Measurements from ENCODE around the gene PRPH2. TPM values are rescaled to one million over a fixed set of nuclear protein-coding genes. Genes with fewer than 3 reads are reported as not detected.
A peak's percentile ranks its signal among the peaks of the same experiment; 100 is the strongest.

The PRPH2 gene
- polyA plus RNA-seq, 1 of the 3 experiments (the other 2 are of a cell fraction) = not detected

DNA sequence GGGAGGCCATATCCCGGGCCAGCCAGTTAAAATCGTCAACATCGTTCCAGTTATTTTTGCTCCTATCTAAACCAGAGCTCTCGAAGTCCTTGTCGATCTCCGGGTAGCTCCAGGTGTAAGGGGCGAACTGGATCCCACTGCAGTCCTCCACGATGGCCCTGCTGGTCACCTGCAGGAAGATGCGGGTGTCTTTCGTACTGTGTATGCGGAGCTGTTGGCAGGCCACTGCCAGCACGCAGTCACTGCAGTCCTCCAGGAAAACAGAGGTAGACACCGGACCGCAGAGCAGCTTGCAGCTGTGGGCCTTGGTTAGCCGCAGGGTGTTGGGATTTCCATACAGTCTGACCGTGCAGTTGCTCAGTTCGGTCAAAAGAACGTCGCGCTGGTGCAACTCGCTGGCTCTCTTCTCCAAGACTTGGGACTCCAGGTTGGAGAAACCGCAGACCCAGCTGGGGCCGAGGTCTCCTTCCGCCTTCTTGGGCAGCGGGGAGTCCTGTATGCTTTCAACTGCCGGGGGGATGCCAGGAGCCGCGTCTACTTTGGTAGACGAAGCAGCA lies 22.8 kb upstream of the PRPH2 start:
- H2AFZ ChIP-seq (ENCODE audit: low read depth) = no peak overlapping the region
- H3K27ac ChIP-seq (ENCODE audit: low read depth in 2 of 2, low read length in 1 of 2) = peak overlapping the region; percentile 67 to 80; a peak in 3 of 4 replicates
- peak; percentile 47 for DNase-seq
- H3K9ac ChIP-seq = peak overlapping the region; percentile 87
- peak overlapping the region; percentile 75 to 82 for H3K4me3 ChIP-seq (ENCODE audit: low read depth in 2 of 2, low read length in 1 of 2)
- no peaks in the 10 kb centered on the region for H3K9me3 ChIP-seq
- peaks cover 19 to 30% of the 10 kb centered on the region in 2 experiments; a peak in 3 of 4 replicates for H3K4me1 ChIP-seq (ENCODE audit: control insufficient read depth in 1 of 2, insufficient read depth in 2 of 2, low read depth in 1 of 2, low read length in 1 of 2)
- TF ChIP-seq TAF1 (IDR thresholded peaks at IDR 0.05; ENCODE audit: borderline replicate concordance, low read depth, low read length) (no peak), NRF1 (IDR thresholded peaks at IDR 0.05; ENCODE audit: low read depth, low read length) (no peak), FOXM1 (IDR thresholded peaks at IDR 0.05; ENCODE audit: low read depth) (no peak), NFIC (IDR thresholded peaks at IDR 0.05; ENCODE audit: borderline replicate concordance) (no peak), RCOR1 (IDR thresholded peaks at IDR 0.05; ENCODE audit: low read length) (no peak)
- TF ChIP-seq, protein P1, sequence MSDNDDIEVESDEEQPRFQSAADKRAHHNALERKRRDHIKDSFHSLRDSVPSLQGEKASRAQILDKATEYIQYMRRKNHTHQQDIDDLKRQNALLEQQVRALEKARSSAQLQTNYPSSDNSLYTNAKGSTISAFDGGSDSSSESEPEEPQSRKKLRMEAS (IDR thresholded peaks at IDR 0.05; ENCODE audit: low read depth) = no peak
- H3F3A ChIP-seq (replicated peaks; ENCODE audit: insufficient read depth) = peaks cover 28% of the 10 kb centered on the region
- no peaks in the 10 kb centered on the region for H3K36me3 ChIP-seq (replicated peaks in 1 of 2; ENCODE audit: control insufficient read depth in 1 of 2, insufficient read depth in 2 of 2, low read length in 1 of 2)
- WGBS (ENCODE audit: low lambda C conversion rate) = 11% methylated on average over 17 of the region's 29 CpGs
- H4K20me1 ChIP-seq (ENCODE audit: insufficient read depth) = peaks cover 7% of the 10 kb centered on the region; the same call in 1 of the 2 replicates
- H3K27me3 ChIP-seq (ENCODE audit: insufficient read depth) = no peaks in the 10 kb centered on the region
- ChIA-PET POLR2A (interaction anchor here (0.6 to 4.4 kb wide), 8 partner anchors 8 to 576 kb away, joined by 3 to 59 read pairs (median 8); partner anchors contain the start of genes BICRAL, PPP2R5D and RPL7L1), CTCF (interaction anchor here (0.7 to 3.2 kb wide), 5 partner anchors 18 to 156 kb away, joined by 3 to 17 read pairs (median 5); no protein-coding TSS in a partner anchor)
- peaks cover 37% of the 10 kb centered on the region for H3K79me2 ChIP-seq (ENCODE audit: insufficient read depth)
- H3K9me2 ChIP-seq = no peaks in the 10 kb centered on the region
- H3K4me2 ChIP-seq = peak overlapping the region; percentile 96

DNA sequence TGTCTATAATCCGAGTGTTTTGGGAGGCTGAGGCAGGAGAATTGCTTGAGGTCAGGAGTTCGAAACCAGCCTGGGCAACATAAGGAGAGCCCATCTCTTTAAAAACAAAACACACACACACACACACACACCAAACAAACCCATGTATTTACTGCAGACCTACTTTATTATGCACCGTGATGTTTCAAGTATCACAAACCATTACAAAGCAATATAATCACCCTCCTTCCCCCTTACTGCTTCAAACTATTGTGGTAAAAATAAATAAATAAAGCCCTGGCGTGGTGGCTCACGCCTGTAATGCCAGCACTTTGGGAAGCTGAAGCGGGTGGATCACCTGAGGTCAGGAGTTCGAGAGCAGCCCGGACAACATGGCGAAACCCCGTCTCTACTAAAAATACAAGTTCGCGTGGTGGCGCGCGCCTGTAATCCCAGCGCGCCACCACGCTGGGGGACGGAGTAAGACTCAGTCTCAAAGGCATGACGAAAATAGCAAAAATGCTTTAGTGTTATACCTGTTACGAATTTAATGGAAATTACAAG lies 22.0 kb upstream of the PRPH2 start:
- Histone ChIP-seq H3K4me2 (peak overlapping the region; percentile 96), H3K4me3 (ENCODE audit: low read depth in 2 of 2, low read length in 1 of 2) (peak overlapping the region; percentile 75 to 82), H4K20me1 (ENCODE audit: insufficient read depth) (peaks cover 7% of the 10 kb centered on the region; the same call in 1 of the 2 replicates), H2AFZ (ENCODE audit: low read depth) (no peak overlapping the region), H3K9ac (peak overlapping the region; percentile 87), H3K9me2 (no peaks in the 10 kb centered on the region), H3K79me2 (ENCODE audit: insufficient read depth) (peaks cover 34% of the 10 kb centered on the region), H3K27ac (ENCODE audit: low read depth in 2 of 2, low read length in 1 of 2) (no peak overlapping the region), H3K4me1 (ENCODE audit: control insufficient read depth in 1 of 2, insufficient read depth in 2 of 2, low read depth in 1 of 2, low read length in 1 of 2) (peaks cover 19 to 30% of the 10 kb centered on the region in 2 experiments; a peak in 3 of 4 replicates), H3K36me3 (replicated peaks in 1 of 2; ENCODE audit: control insufficient read depth in 1 of 2, insufficient read depth in 2 of 2, low read length in 1 of 2) (no peaks in the 10 kb centered on the region), H3K9me3 (no peaks in the 10 kb centered on the region), H3K27me3 (ENCODE audit: insufficient read depth) (no peaks in the 10 kb centered on the region), H3F3A (replicated peaks; ENCODE audit: insufficient read depth) (peaks cover 28% of the 10 kb centered on the region)
- no peak for DNase-seq
- CTCF ChIA-PET = interaction anchor here (0.7 to 3.2 kb wide), 5 partner anchors 18 to 157 kb away, joined by 3 to 17 read pairs (median 5); no protein-coding TSS in a partner anchor
- TF ChIP-seq GABPA (IDR thresholded peaks at IDR 0.05; ENCODE audit: low read depth) = no peak
- TF ChIP-seq, protein P2, sequence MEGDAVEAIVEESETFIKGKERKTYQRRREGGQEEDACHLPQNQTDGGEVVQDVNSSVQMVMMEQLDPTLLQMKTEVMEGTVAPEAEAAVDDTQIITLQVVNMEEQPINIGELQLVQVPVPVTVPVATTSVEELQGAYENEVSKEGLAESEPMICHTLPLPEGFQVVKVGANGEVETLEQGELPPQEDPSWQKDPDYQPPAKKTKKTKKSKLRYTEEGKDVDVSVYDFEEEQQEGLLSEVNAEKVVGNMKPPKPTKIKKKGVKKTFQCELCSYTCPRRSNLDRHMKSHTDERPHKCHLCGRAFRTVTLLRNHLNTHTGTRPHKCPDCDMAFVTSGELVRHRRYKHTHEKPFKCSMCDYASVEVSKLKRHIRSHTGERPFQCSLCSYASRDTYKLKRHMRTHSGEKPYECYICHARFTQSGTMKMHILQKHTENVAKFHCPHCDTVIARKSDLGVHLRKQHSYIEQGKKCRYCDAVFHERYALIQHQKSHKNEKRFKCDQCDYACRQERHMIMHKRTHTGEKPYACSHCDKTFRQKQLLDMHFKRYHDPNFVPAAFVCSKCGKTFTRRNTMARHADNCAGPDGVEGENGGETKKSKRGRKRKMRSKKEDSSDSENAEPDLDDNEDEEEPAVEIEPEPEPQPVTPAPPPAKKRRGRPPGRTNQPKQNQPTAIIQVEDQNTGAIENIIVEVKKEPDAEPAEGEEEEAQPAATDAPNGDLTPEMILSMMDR (IDR thresholded peaks at IDR 0.05) = no peak
- TF ChIP-seq RAD21 (IDR thresholded peaks at IDR 0.05; ENCODE audit: low read length) = no peak
- TF ChIP-seq, protein P3, sequence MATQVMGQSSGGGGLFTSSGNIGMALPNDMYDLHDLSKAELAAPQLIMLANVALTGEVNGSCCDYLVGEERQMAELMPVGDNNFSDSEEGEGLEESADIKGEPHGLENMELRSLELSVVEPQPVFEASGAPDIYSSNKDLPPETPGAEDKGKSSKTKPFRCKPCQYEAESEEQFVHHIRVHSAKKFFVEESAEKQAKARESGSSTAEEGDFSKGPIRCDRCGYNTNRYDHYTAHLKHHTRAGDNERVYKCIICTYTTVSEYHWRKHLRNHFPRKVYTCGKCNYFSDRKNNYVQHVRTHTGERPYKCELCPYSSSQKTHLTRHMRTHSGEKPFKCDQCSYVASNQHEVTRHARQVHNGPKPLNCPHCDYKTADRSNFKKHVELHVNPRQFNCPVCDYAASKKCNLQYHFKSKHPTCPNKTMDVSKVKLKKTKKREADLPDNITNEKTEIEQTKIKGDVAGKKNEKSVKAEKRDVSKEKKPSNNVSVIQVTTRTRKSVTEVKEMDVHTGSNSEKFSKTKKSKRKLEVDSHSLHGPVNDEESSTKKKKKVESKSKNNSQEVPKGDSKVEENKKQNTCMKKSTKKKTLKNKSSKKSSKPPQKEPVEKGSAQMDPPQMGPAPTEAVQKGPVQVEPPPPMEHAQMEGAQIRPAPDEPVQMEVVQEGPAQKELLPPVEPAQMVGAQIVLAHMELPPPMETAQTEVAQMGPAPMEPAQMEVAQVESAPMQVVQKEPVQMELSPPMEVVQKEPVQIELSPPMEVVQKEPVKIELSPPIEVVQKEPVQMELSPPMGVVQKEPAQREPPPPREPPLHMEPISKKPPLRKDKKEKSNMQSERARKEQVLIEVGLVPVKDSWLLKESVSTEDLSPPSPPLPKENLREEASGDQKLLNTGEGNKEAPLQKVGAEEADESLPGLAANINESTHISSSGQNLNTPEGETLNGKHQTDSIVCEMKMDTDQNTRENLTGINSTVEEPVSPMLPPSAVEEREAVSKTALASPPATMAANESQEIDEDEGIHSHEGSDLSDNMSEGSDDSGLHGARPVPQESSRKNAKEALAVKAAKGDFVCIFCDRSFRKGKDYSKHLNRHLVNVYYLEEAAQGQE (IDR thresholded peaks at IDR 0.05; ENCODE audit: low read depth, low read length) = no peak
- POLR2A ChIA-PET = interaction anchor here (4.4 kb wide), 1 partner anchor 37 kb away, joined by 59 read pairs; the partner anchor contains the start of gene BICRAL
- WGBS (ENCODE audit: low lambda C conversion rate) = 78% methylated on average over 21 of the region's 21 CpGs

Data from SK-N-SH (cell line).